WTC11 (cell line): Measurements from ENCODE around the gene METTL5.

ENCODE experiments used
- CREM ChIP-seq: sonication (generic); formaldehyde crosslinking; IDR thresholded peaks from 2 replicates; pipeline ENCODE4 v1.8.1; 2022; ENCODE audit warnings: mild to moderate bottlenecking, missing genetic modification reagents, moderate library complexity
- ELF4 ChIP-seq: sonication (generic); formaldehyde crosslinking; IDR thresholded peaks from 2 replicates; pipeline ENCODE4 v1.8.1; 2022; ENCODE audit warnings: low read depth, mild to moderate bottlenecking, moderate library complexity, missing genetic modification reagents
- SMAD3 ChIP-seq: sonication (generic); formaldehyde crosslinking; IDR thresholded peaks from 2 replicates; pipeline ENCODE4 v1.8.0; 2022; ENCODE audit warnings: missing genetic modification reagents, mild to moderate bottlenecking, borderline replicate concordance
- TF ChIP-seq, protein P1 (sequence below): sonication (generic); formaldehyde crosslinking; IDR thresholded peaks from 2 replicates; pipeline ENCODE4 v1.8.1; 2023; ENCODE audit warnings: mild to moderate bottlenecking, missing genetic modification reagents, borderline replicate concordance

DNA sequence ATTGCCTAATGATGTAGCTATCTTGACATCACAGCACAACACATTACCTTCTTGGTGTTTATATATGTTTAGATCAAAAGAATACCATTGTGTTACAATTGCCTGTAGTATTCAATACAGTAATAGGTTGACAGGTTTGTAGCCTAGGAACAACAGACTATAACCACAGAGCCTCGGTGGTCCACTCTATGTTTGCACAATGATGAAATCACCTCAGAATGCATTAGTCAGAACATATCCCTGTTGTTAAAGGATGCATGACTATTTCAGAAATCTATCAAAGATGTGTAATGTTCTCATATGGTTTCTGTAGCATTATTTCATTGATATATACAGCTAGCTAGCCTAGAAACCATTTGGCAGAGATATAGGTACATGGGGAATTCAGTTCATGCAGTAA is 8.9 kb downstream of the METTL5 start:
- TF ChIP-seq, protein P1, sequence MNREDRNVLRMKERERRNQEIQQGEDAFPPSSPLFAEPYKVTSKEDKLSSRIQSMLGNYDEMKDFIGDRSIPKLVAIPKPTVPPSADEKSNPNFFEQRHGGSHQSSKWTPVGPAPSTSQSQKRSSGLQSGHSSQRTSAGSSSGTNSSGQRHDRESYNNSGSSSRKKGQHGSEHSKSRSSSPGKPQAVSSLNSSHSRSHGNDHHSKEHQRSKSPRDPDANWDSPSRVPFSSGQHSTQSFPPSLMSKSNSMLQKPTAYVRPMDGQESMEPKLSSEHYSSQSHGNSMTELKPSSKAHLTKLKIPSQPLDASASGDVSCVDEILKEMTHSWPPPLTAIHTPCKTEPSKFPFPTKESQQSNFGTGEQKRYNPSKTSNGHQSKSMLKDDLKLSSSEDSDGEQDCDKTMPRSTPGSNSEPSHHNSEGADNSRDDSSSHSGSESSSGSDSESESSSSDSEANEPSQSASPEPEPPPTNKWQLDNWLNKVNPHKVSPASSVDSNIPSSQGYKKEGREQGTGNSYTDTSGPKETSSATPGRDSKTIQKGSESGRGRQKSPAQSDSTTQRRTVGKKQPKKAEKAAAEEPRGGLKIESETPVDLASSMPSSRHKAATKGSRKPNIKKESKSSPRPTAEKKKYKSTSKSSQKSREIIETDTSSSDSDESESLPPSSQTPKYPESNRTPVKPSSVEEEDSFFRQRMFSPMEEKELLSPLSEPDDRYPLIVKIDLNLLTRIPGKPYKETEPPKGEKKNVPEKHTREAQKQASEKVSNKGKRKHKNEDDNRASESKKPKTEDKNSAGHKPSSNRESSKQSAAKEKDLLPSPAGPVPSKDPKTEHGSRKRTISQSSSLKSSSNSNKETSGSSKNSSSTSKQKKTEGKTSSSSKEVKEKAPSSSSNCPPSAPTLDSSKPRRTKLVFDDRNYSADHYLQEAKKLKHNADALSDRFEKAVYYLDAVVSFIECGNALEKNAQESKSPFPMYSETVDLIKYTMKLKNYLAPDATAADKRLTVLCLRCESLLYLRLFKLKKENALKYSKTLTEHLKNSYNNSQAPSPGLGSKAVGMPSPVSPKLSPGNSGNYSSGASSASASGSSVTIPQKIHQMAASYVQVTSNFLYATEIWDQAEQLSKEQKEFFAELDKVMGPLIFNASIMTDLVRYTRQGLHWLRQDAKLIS (CRISPR knock-in tag) = no peak
- TF ChIP-seq SMAD3 (CRISPR knock-in tag) (no peak), ELF4 (CRISPR knock-in tag) (no peak), CREM (CRISPR knock-in tag) (no peak)
